ENCODE data around the gene SCAMP3.
"Not testable (repeated sequence)": the region's sequence is repeated elsewhere in the genome, so short reads cannot be mapped to it uniquely, and the experiment has no call there.

Gene SCAMP3

DNA sequence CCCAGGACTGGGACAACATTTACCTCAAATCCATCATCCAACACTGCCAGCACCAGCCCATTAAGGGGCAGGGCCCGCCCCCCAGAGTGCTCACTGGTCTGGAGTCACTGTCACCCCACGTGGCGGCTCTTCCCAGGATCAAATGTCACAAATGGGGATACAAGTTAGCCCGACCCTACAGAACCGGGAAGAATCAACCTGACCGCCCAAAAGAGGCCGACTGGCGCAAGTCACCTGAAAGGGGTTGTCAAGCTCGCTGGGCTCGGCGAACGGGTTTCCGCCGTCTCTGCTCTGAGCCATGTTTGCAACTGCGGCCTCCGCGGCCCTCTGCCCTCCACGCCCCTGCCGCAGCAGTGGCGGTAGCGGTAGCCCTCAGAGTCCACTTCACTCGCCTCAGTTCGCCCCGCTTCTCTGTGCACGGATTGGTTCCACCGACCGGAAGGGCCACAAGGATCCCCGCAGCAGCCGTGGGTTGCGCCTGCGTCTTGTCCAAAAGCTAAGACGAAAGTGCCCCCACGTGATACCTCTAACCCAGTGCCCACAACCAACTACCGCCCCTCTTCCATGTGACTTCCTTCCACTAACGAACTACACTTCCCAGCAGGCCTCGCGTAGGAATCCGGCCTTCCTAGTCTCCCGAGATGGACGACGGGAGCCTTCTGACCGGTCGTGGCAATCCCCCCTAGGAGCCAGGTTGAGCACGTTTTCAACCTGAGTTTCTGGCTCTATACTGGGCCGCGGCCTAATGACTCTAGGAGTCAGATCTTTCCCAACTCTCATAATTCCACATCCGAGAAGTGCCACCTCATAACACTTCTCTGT, at the start of gene SCAMP3:
SCAMP3 (minus strand) TSS at position 509 of the 822 bp plus-strand sequence; CDS start at position 300, 209 bp downstream.
- peak; percentile 77 to 79 for DNase-seq (ENCODE audit: low read depth in 2 of 2)

DNA sequence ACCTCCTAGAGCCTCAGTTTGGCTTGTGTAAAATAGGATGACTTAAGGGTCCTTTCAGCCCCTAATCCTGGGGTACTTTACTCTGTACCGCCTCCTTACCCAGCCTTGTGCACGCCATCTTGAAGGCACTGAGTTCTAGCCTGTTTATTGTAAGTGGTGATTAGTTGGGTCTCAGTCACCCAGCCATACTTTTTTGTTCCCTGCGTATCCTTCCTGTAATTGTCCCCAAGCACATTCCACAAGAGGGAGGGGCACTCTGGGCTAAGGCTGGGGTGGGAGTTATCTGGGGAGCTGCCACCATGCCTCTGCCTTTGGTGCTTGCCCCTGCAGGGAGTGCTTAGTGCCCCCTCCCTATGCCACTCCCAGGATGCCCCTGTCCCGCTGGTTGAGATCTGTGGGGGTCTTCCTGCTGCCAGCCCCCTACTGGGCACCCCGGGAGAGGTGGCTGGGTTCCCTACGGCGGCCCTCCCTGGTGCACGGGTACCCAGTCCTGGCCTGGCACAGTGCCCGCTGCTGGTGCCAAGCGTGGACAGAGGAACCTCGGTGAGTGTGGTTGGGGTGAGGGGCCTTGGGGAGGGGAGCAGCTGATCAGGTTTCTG, 47.4 kb upstream of the SCAMP3 start:
- DNase-seq (ENCODE audit: low read depth in 2 of 2), result no peak

GRCh38 chr1:155308493-155309422, 46.6 kb upstream of the SCAMP3 start, which contains the start of gene FDPS:
TSS of gene FDPS (plus strand) at chr1:155308866. CDS start at chr1:155309790, 924 bp downstream.
- peak; percentile 94 to 97 for DNase-seq (ENCODE audit: low read depth in 2 of 2)

- no peak for DNase-seq (ENCODE audit: low read depth in 2 of 2)
Measured at GRCh38 chr1:155307247-155307740, 45.1 kb upstream of the SCAMP3 start.

- DNase-seq (ENCODE audit: low read depth in 2 of 2), result no peak
Measured at GRCh38 chr1:155305881-155306391, 43.8 kb upstream of the SCAMP3 start.

DNA sequence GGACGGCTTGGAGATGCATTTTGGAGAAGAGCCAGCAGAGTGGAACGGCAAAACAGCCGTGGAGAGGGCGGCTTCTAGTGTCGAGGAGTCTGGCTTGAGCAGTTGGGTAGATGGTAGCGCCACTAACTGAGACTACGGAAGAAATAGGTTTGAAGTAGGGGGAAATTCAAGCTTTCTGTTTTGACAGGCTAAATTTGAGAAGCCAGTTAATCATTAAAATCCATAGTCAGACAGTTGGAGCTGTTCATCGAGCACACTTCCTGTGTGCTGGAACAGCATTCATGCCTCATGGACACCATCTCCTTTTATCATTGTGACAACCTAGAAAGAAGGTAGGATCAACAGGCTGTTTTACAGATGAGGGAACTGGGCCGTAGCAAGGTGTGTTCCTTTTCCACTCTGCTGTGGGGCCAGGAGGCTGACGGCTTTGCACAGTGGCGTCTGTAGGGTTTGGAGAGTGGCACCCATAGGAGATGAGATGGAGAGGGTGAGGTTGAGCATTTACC, 42.5 kb upstream of the SCAMP3 start:
- no peak for DNase-seq (ENCODE audit: low read depth in 2 of 2)

GRCh38 chr1:155301342-155301841, 39.2 kb upstream of the SCAMP3 start, which contains the start of gene PKLR:
TSS of gene PKLR (minus strand) at chr1:155301438. CDS start at chr1:155301395, 43 bp downstream.
- no peak for DNase-seq (ENCODE audit: low read depth in 2 of 2)

DNA sequence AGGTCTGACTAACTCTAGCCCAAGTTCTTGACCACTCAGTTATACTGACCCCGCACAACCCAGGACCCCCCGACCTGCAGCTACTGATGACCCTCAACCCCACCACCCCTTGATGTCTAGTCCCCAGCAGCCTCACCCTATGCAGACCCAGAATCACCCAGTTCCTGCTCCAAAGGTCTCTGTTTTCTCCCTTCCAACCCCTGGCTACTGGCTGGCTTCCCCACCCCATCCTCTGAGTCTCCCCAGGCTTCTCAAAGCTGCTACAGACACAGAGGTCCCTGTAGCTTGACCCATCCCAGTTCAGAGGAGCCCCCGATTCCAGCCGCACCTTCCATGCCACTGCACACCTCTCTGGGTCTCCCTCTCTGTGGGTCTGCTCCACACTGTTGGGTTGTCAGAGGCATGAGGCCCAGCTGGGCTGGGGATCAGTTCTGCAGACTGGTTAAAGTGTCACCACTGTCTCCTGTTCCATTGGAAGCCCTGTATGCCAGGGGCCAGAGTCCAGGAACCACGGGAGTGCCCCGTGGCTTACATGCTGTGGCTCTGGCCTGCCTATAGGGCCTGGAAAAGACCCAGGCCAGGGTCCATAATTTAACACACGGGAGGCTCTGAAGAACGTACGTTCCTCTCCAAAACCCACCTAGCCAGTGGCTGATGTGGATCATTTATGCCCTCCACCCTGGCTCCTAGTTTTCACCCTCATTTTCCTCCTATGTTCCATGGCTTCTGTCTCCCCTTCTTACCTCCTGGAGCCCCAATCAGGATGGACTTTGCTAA, 38.6 kb upstream of the SCAMP3 start:
- DNase-seq (ENCODE audit: low read depth in 2 of 2), result no peak

- no peak for DNase-seq (ENCODE audit: low read depth in 2 of 2)
Measured at GRCh38 chr1:155300024-155300423, 37.9 kb upstream of the SCAMP3 start.

GRCh38 chr1:155297384-155297783, 35.2 kb upstream of the SCAMP3 start:
- DNase-seq (ENCODE audit: low read depth in 2 of 2), result no peak

- DNase-seq (ENCODE audit: low read depth in 2 of 2), result no peak
Measured at GRCh38 chr1:155296661-155297060, 34.5 kb upstream of the SCAMP3 start.

- no peak for DNase-seq (ENCODE audit: low read depth in 2 of 2)
Measured at GRCh38 chr1:155295942-155296267, 33.7 kb upstream of the SCAMP3 start.

- DNase-seq (ENCODE audit: low read depth in 2 of 2), result no peak
Measured at GRCh38 chr1:155295183-155295941, 33.2 kb upstream of the SCAMP3 start.

DNA sequence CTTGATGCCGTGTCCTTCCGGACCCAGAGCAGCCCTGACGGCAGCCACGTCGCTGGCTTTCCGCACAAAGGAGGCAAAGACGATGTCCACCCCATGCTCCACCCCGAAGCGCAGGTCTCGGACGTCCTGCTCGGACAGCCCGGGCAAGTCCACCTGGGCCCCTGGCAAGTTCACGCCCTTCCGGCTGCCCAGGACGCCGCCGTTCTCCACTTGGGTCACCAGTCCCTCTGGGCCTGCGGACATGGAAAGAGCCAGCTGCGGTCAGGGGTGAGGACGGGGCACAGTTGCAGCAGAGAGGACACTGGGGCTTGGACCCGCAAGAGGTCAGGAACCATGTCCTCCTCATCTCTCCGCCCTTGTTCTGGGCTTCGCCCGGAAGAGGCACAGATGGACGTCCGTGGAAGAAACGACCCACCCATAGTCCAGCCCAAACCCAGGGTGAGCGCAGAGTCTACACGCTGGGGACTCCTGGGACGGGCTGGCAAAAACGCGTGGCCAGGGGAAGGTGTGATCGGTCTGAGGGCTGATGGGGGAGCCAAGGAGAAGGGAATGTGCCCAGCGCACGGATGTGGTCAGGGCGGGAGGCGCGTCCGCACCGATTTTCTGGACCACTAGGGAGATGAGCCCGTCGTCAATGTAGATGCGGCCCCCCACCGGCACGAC, 32.5 kb upstream of the SCAMP3 start:
- no peak for DNase-seq (ENCODE audit: low read depth in 2 of 2)

- no peak for DNase-seq (ENCODE audit: low read depth in 2 of 2)
Measured at GRCh38 chr1:155293086-155293749, 31.1 kb upstream of the SCAMP3 start.

DNA sequence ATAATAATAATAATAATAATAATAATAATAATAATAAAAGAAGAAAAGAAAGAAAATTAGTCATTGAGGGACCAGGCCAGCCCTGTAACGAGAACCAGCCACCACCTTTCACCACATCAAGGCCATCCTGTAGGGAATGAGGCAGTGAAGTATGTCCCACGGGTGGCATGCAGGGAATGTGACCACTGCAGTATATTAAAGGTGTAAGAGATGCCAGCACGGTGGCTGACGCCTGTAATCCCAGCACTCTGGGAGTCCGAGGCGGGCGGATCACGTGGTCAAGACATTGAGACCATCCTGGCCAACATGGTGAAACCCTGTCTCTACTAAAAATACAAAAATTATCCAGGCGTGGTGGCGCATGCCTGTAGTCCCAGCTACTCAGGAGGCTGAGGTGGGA, 28.8 kb upstream of the SCAMP3 start:
- not testable (repeated sequence) for DNase-seq (ENCODE audit: low read depth in 2 of 2)

- no peak for DNase-seq (ENCODE audit: low read depth in 2 of 2)
Measured at GRCh38 chr1:155287987-155288543, 25.9 kb upstream of the SCAMP3 start.

DNA sequence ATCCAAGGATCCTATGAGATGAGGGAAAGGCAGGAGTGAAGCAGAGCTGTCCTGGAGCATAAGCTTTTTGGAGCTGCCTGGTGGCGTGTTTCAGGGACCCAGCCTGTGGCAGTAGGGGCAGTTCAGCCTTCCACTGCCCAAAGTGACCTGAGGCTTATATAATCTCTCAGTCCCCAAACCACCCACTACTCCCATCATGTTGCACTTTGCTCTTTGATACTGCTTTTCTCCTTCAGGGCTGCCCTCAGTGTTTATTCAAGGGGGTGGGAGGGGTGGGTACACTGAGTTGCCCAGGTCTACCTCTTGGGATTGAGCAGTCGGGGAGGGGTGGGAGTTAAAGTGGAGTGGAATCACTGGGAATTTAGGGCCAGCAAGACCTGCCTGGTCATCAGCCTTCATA, 24.4 kb upstream of the SCAMP3 start:
- no peak for DNase-seq (ENCODE audit: low read depth in 2 of 2)
